Effector memory CD8-positive, alpha-beta T cell (primary cell): ENCODE results near the gene NDEL1.
"Not testable (repeated sequence)": the region's sequence is repeated elsewhere in the genome, so short reads cannot be mapped to it uniquely, and the experiment has no call there.

Source experiments
- ATAC-seq: fragments of 150-1000 bp; cut with Tn5 transposase; replicated peaks from 2 replicates; pipeline ENCODE4 v1.10.0; 2021; ENCODE audit warnings: mild to moderate bottlenecking, moderate library complexity
- DNase-seq, 3 experiments: peaks; one replicate each; pipeline ENCODE4 v3.0.0; 2021
- H3K27ac Mint-ChIP-seq, 2 donors: one replicate each; pipeline ENCODE4 v1.8.0; 2022; ENCODE audit warnings: mild to moderate bottlenecking in 2 of 2, mixed read lengths in 2 of 2, moderate library complexity in 2 of 2
- H3K27me3 Mint-ChIP-seq, 2 donors: one replicate each; pipeline ENCODE4 v1.8.0; 2022; ENCODE audit warnings: mixed read lengths in 2 of 2
- H3K36me3 Mint-ChIP-seq: one replicate; pipeline ENCODE4 v1.8.0; 2022; ENCODE audit warnings: mild to moderate bottlenecking, moderate library complexity, mixed read lengths; ENCODE audit not compliant: insufficient read depth
- H3K4me1 Mint-ChIP-seq, 2 donors: one replicate each; pipeline ENCODE4 v1.8.0; 2022; ENCODE audit warnings: low read depth in 2 of 2, mixed read lengths in 2 of 2
- H3K4me3 Mint-ChIP-seq, 2 donors: one replicate each; pipeline ENCODE4 v1.8.0; 2022; ENCODE audit warnings: mild to moderate bottlenecking in 2 of 2, mixed read lengths in 2 of 2, moderate library complexity in 2 of 2
- H3K9me3 Mint-ChIP-seq, 2 donors: one replicate each; pipeline ENCODE4 v1.8.0; 2022; ENCODE audit warnings: mixed read lengths in 2 of 2
- total RNA-seq, 9 experiments: gene quantifications; one replicate each; lab custom pipeline; 2026; lab: John Stamatoyannopoulos, UW

Gene NDEL1, protein sequence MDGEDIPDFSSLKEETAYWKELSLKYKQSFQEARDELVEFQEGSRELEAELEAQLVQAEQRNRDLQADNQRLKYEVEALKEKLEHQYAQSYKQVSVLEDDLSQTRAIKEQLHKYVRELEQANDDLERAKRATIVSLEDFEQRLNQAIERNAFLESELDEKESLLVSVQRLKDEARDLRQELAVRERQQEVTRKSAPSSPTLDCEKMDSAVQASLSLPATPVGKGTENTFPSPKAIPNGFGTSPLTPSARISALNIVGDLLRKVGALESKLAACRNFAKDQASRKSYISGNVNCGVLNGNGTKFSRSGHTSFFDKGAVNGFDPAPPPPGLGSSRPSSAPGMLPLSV
- 66.3 to 227 (median 87.5) reads per million in 9 experiments for total RNA-seq

DNA sequence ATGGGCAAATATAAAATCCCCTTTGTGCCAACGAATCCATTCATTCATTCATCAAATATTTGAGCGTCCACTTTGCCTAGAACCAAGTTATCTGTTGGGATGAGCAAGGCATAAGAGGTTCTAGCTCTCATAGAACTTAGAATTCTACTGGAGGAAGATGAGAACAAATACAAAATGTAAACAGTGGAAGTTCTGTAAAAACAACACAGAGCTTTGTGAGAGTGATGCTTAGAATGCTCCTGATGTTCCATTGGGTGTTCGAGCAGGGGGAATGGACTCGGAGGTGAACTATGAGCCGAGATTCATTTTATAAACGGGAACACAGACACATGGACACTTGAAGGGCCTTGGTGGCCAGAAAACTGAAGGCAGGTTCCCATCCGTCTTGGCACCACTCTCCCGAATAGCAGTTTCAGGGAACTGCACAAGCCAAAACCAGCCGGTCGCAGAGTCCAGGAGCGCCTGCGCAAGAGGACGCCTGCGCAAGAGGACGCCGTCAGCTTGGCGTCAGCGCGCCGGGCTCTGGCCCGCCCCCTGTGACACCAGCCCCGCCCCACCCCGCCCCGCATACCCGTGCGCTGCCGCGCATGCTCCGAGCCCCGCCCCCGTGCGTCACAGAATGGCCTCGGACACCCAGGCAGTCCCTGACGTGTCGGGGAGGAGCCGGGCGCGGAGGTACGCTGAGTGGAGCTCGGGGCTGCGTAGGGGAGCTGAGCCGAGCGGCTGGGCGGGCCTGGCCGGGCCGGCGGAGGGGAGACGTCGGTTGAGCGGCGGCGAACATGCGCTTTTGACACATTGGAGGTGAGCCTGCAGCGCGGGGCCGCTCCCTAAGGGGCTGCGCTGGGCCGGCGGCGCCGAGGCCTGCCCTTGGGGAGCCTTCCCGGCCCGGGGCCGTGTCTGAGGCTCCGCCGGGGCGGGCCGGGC is at the start of gene NDEL1:
Gene NDEL1 (plus strand): TSS at position 640 of the 924 bp plus-strand sequence. CDS start 8,388 bp downstream, outside the sequence.
- H3K4me1 Mint-ChIP-seq, result peaks cover 18 to 36% of the 10 kb centered on the region in 2 donors
- DNase-seq, result peak; percentile 98 to 99 (median 99)
- peak within 1 kb of the TSS; percentile 93 to 97 for H3K4me3 Mint-ChIP-seq
- H3K9me3 Mint-ChIP-seq, result no peaks in the 10 kb centered on the region
- no peaks in the 10 kb centered on the region for H3K27me3 Mint-ChIP-seq
- peaks cover 38% of the 10 kb centered on the region for H3K36me3 Mint-ChIP-seq
- peak; percentile 92 for ATAC-seq
- peak within 1 kb of the TSS; percentile 96 to 98 for H3K27ac Mint-ChIP-seq

DNA sequence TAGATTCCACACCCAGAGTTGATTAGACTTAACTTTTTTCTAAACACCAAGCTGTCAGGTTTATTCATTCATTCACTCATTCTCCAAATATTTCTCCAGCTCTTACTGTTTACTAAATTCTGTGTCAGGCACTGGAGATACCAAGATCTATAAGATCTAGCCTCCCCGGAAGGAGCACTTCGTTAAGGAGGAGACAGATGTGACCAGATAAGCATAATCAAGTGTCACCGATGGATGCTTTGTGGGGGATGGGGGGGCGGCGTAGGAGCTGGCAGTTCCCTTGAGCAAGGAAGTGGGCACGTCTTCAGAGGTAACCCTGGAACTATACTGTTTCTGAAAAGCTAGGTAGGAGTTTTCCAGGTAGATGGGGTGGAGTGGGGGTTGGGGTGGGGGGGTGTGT is 48.8 kb upstream of the NDEL1 start:
- H3K36me3 Mint-ChIP-seq, result peaks cover 38% of the 10 kb centered on the region
- ATAC-seq (no peak), DNase-seq (no peak)
- no peaks in the 10 kb centered on the region for H3K27me3 Mint-ChIP-seq
- H3K9me3 Mint-ChIP-seq, result no peaks in the 10 kb centered on the region
- H3K4me3 Mint-ChIP-seq, result peak overlapping the region in 1 of 2 donors; percentile 1
- no peak overlapping the region for H3K27ac Mint-ChIP-seq
- peaks cover 43 to 52% of the 10 kb centered on the region in 2 donors for H3K4me1 Mint-ChIP-seq

DNA sequence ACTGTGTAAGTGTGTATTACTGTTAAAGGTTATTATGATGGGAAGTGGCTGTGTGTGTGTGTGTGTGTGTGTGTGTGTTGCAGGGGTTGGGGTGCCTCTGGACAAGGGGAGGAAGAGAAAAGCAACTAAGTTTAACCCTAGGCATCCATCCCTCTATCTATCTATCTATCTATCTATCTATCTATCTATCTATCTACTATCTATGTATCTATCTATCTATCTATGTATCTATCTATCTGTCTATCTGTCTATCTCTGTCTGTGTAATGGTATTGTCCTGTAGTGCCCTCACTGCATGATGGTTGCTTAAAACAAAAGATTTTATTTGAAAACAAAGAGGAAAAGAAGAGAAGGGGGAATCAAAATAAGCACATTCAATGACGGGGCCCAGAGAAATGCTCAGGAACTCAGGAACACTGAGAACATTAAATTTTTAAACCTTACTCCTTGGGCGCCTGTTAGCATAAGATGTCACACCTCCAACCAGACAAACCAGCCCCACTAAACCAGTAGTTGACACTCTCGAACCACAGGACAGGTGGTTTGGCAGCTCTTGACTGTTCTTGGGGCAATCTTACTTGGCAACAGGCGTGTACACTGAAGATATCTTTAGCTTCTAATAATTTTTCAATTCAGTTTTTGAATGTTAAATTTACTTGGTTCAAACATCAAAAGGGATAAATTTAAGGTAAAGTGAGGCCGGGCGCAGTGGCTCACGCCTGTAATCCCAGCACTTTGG is 47.6 kb upstream of the NDEL1 start:
- H3K4me3 Mint-ChIP-seq, result peak overlapping the region; percentile 65 to 70
- ATAC-seq (peak; percentile 70), DNase-seq (peak; percentile 56 to 64 (median 60))
- H3K27me3 Mint-ChIP-seq, result no peaks in the 10 kb centered on the region
- no peaks in the 10 kb centered on the region for H3K9me3 Mint-ChIP-seq
- H3K36me3 Mint-ChIP-seq, result peaks cover 26% of the 10 kb centered on the region
- peak overlapping the region; percentile 80 to 83 for H3K27ac Mint-ChIP-seq
- peaks cover 37 to 41% of the 10 kb centered on the region in 2 donors for H3K4me1 Mint-ChIP-seq

DNA sequence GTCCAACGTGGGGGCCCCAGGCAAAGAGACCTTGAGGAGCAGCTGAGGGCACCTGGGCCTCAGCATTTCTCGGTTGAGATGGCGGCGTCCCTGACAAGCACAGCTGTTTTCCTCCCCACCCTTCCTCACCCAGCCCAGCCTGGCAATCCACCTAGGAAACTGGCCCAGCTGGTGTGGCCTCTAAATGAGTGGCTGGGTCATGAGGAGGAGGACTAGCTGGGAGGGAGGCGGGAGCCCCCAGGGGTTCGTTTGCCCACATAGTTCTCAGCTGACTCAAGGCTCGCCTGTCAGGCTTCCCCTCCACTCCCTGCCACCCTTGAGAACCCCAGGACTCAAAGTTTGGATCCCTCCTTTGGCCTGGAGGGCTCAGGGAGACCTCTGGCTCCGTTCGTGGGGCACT is 44.0 kb upstream of the NDEL1 start:
- Mint-ChIP-seq H3K27me3 (peaks cover 0 to 5% of the 10 kb centered on the region in 2 donors), H3K9me3 (no peaks in the 10 kb centered on the region), H3K27ac (no peak overlapping the region), H3K36me3 (peaks cover 7% of the 10 kb centered on the region), H3K4me3 (no peak overlapping the region), H3K4me1 (peaks cover 30 to 37% of the 10 kb centered on the region in 2 donors)
- DNase-seq (no peak), ATAC-seq (no peak)

DNA sequence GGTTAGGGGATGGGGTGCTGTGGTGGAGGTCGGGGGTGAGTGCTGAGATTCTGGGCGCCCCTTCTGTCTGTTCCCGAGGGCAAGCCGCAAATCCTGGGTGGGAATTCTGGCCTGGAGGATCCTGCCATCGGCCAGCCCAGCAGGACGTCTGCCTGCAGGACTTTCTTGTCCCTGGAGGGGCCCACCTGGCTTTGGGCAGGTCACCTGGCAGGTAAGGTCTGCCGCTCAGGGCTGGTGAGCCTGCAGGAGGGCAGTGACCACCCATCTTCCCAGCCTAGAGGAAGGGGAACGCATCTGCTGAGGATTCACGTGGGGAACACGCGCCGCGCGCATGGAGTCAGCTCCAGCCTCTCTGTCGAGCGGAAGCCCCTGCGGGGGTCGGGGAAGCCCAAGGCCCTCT is 43.4 kb upstream of the NDEL1 start:
- Mint-ChIP-seq H3K4me3 (no peak overlapping the region), H3K4me1 (peaks cover 27 to 35% of the 10 kb centered on the region in 2 donors), H3K36me3 (peaks cover 7% of the 10 kb centered on the region), H3K27ac (no peak overlapping the region), H3K27me3 (peaks cover under 1 to 10% of the 10 kb centered on the region in 2 donors), H3K9me3 (no peaks in the 10 kb centered on the region)
- no peak for DNase-seq
- no peak for ATAC-seq

DNA sequence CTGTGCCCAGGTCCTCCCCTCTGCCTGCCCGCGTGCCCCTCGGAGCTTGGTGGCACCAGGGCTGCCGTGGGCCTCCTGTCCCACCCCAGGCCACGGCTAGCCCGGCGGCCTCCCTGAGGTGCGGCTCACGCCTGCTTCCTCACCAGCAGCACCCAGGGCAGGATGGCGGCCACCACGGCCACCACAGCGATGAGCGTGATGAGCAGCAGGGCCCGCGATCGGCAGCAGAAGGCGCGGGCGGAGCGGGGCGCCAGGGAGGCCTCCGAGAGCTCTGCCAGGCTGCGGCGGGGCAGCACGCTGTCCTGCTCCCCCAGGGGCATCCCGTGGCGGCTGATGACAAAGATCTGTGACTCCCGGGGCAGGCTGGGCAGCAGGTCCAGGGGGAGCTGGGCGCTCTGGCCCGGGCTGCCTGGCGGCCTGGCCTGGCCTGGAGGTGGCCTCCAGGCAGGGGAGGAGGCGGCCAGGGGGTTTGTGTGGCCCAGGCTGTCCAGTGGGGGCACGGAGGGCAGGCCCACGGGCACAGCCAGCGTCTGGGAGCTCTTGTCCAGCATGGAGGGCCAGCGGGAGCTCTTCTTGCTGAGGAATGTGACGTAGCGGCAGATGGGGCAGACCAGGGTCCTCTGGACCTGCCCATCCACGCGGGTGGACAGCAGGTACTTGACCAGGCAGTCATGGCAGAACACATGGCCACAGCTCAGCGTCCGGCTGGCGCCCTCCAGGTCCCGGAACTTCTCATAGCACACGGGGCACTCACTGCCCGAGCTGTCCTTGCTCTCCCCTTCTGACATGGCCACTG is 42.8 kb upstream of the NDEL1 start:
- peak overlapping the region; percentile 90 to 95 for H3K27ac Mint-ChIP-seq
- DNase-seq (no peak), ATAC-seq (no peak)
- H3K4me3 Mint-ChIP-seq, result peak overlapping the region in 1 of 2 donors; percentile 71
- peaks cover 7% of the 10 kb centered on the region for H3K36me3 Mint-ChIP-seq
- peaks cover 7 to 16% of the 10 kb centered on the region in 2 donors for H3K27me3 Mint-ChIP-seq
- H3K9me3 Mint-ChIP-seq, result no peaks in the 10 kb centered on the region
- peaks cover 21 to 29% of the 10 kb centered on the region in 2 donors for H3K4me1 Mint-ChIP-seq

DNA sequence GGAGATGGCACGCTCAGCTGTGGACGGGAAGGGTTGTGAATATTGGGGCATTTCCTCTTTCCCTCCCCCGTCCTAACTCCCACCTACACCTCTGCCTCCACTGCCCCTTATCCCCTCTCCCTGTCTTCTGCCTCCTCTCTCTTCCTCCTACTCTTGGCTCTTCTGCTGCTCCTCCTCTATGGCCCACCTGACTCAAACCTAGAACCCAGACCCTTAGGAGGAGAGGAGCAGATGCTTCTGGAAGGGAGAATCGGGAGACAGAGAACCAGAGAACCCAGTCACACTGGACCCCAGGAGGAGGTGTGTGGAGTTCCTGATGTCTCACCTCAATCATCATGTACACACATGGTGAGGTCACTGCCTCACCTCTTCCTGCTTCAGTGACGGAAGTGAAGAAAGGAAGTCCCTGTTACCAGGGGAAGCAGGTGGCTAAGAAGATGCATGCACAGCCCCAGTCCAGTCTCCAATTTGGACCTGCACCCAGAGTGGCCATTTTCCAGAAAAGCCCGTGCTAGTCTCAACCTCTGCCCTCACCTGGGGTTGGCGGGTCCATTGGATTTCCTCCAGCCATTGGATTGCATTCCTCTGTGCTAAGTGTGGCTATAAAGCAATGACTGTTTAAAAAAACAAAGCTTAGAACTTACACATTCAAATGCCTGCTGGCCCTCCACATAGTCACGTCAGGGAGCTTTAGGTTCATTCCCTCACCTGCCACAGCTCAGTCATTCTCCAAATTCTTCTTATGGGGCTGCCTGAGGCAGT is 42.0 kb upstream of the NDEL1 start:
- DNase-seq (peak; percentile 38 to 43 (median 43)), ATAC-seq (peak; percentile 99)
- Mint-ChIP-seq H3K4me1 (peaks cover 15 to 21% of the 10 kb centered on the region in 2 donors), H3K27ac (peak overlapping the region; percentile 90 to 95), H3K27me3 (peaks cover 11 to 24% of the 10 kb centered on the region in 2 donors), H3K9me3 (no peaks in the 10 kb centered on the region), H3K36me3 (peaks cover 2% of the 10 kb centered on the region), H3K4me3 (peak overlapping the region; percentile 71 to 72)

DNA sequence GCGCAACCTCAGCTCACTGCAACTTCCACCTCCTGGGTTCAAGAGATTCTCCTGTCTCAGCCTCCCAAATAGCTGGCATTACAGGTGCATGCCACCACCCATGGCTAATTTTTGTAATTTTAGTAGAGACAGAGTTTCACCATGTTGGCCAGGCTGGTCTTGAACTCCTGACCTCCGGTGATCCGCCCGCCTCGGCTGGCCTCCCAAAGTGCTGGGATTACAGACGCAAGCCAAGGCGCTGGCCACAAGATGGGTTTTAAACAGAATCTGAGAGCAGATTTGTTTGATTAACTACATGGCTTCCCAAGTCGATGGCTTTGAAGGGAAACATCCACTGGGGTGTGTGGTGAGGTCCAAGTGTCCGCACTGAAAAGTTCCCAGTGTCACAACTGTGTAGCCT is 41.2 kb upstream of the NDEL1 start:
- peaks cover 12 to 14% of the 10 kb centered on the region in 2 donors for H3K4me1 Mint-ChIP-seq
- not testable (repeated sequence) for H3K4me3 Mint-ChIP-seq, H3K36me3 Mint-ChIP-seq, DNase-seq, H3K9me3 Mint-ChIP-seq, ATAC-seq
- H3K27me3 Mint-ChIP-seq, result peaks cover 11 to 25% of the 10 kb centered on the region in 2 donors
- peak overlapping the region; percentile 90 to 95 for H3K27ac Mint-ChIP-seq

DNA sequence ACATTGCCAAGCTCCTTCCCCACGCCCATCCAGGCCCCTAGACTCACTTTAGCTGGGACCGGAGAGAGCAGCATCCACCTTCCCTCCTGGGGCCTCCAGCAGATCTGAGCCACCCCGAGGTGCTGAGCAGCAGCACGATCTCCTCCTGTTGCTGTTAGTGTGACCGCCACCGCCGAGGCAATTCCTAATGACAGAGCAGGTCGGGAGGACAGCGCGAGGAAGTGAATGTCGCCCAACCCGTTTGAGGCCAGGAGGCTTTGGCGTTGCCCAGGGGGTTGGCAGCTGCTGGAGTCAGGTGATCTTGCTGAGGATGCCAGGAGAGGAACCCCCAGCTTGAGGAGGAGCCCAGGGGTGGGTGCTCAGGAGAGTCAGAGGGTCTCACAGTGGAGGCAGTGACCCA is 38.0 kb upstream of the NDEL1 start, which contains the start of gene RNF222:
Gene RNF222 (minus strand): TSS at position 192 of the 400 bp plus-strand sequence. CDS start 4,366 bp downstream, outside the sequence.
- no peaks in the 10 kb centered on the region for H3K9me3 Mint-ChIP-seq
- no peak within 1 kb of the TSS for H3K4me3 Mint-ChIP-seq

DNA sequence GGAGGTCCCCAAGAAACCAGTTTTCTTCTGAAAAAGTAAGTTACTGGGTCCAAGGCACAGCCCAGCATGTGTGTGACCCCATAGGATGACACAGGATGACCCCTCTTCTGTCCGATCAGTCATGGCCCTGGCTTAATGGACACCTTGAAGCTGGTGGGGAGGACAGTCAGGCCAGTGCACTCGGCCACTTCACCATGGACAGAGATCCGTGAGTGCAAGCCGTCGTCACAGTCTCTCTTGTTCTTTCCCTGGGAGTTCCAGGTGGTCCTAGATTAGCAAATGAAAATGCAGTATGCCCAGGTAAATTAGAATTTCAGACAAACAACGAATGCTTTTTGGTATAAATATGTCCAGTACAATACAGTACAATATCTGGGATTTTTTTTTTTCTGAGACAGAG is 36.7 kb upstream of the NDEL1 start:
- Mint-ChIP-seq H3K27me3 (peaks cover 39 to 59% of the 10 kb centered on the region in 2 donors), H3K4me3 (no peak overlapping the region), H3K4me1 (peaks cover 2 to 3% of the 10 kb centered on the region in 2 donors), H3K9me3 (no peaks in the 10 kb centered on the region), H3K36me3 (no peaks in the 10 kb centered on the region), H3K27ac (no peak overlapping the region)
- ATAC-seq (no peak), DNase-seq (no peak)

More for the DNA sequence above, 38.0 kb upstream of the NDEL1 start, which contains the start of gene RNF222:
- no peak within 1 kb of the TSS for H3K27ac Mint-ChIP-seq
- no peaks in the 10 kb centered on the region for H3K36me3 Mint-ChIP-seq
- peaks cover 10 to 11% of the 10 kb centered on the region in 2 donors for H3K4me1 Mint-ChIP-seq
- H3K27me3 Mint-ChIP-seq, result peaks cover 31 to 49% of the 10 kb centered on the region in 2 donors
- ATAC-seq, result no peak
- no peak for DNase-seq

DNA sequence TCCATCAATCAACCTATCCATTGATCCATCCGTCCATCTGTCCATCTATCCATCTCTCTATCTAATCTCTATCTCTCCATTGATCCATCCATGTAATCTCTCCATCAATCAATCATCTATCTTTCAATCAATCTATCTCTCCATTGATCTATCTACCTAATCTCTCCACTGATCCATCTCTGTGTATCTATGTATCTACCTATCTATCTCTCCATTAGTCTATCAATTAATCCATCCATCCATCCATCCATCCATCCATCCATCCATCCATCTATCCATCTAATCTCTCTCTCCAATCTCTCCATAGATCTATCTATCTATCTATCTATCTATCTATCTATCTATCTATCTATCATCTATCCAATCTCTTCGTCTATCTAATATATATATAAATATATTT is 34.6 kb upstream of the NDEL1 start:
- Mint-ChIP-seq H3K4me1 (no peaks in the 10 kb centered on the region), H3K4me3 (no peak overlapping the region), H3K9me3 (no peaks in the 10 kb centered on the region), H3K36me3 (no peaks in the 10 kb centered on the region), H3K27ac (no peak overlapping the region), H3K27me3 (peaks cover 39 to 71% of the 10 kb centered on the region in 2 donors)
- no peak for DNase-seq
- no peak for ATAC-seq
